WTC11 (cell line): ENCODE data around the gene CMKLR1. TPM values are rescaled to one million over a fixed set of nuclear protein-coding genes. Genes with fewer than 3 reads are reported as not detected.

ENCODE experiments used
- ATAC-seq: fragments of 200-7000 bp; cut with Tn5 transposase; 2 replicates; pipeline ENCODE4 v1.10.0; 2021; ENCODE audit warnings: mild to moderate bottlenecking, moderate library complexity
- CTCF ChIA-PET: fragments of 300-600 bp; sonication (Branson Sonifier 250); formaldehyde crosslinking; loops from one replicate; lab custom pipeline; 2021; ENCODE audit warnings: antibody characterized with exemption; lab: Charles Lee
- POLR2A ChIA-PET: fragments of 350-600 bp; sonication (Branson Sonifier 250); formaldehyde crosslinking; loops from one replicate; lab custom pipeline; 2021; ENCODE audit warnings: antibody characterized with exemption; lab: Charles Lee
- DNase-seq: peaks from one replicate; pipeline ENCODE4 v3.0.0; 2021; ENCODE audit warnings: low spot score
- H3K27ac Mint-ChIP-seq: 2 replicates; pipeline ENCODE4 v1.8.0; 2021; ENCODE audit warnings: mixed read lengths
- H3K27me3 Mint-ChIP-seq: 2 replicates; pipeline ENCODE4 v1.8.0; 2021; ENCODE audit warnings: low read depth, mild to moderate bottlenecking, moderate library complexity, mixed read lengths
- H3K36me3 Mint-ChIP-seq: 2 replicates; pipeline ENCODE4 v1.8.0; 2021; ENCODE audit warnings: mixed read lengths
- H3K4me1 Mint-ChIP-seq: 2 replicates; pipeline ENCODE4 v1.8.0; 2022; ENCODE audit warnings: mixed read lengths
- H3K4me3 Mint-ChIP-seq: 2 replicates; pipeline ENCODE4 v1.8.0; 2021; ENCODE audit warnings: mild to moderate bottlenecking, moderate library complexity, mixed read lengths
- H3K9me3 Mint-ChIP-seq: 2 replicates; pipeline ENCODE4 v1.8.0; 2021; ENCODE audit warnings: mixed read lengths
- ELF4 ChIP-seq: sonication (generic); formaldehyde crosslinking; IDR thresholded peaks from 2 replicates; pipeline ENCODE4 v1.8.1; 2022; ENCODE audit warnings: low read depth, mild to moderate bottlenecking, moderate library complexity, missing genetic modification reagents
- EMX1 ChIP-seq: fragments of 250-450 bp; sonication (Bioruptor Pico); IDR thresholded peaks from 2 replicates; pipeline ENCODE4 v1.8.0; 2021; ENCODE audit warnings: mild to moderate bottlenecking
- ESRRA ChIP-seq: sonication (generic); formaldehyde crosslinking; IDR thresholded peaks from 2 replicates; pipeline ENCODE4 v1.8.1; 2022; ENCODE audit warnings: mild to moderate bottlenecking, missing genetic modification reagents, borderline replicate concordance
- HMGXB4 ChIP-seq: sonication (generic); formaldehyde crosslinking; IDR thresholded peaks from 2 replicates; pipeline ENCODE4 v1.8.1; 2023; ENCODE audit warnings: mild to moderate bottlenecking, moderate library complexity, missing genetic modification reagents
- JAZF1 ChIP-seq: fragments of 250-450 bp; sonication (Bioruptor Pico); IDR thresholded peaks from 2 replicates; pipeline ENCODE4 v1.9.0; 2021; ENCODE audit warnings: moderate library complexity, mild to moderate bottlenecking, inconsistent platforms
- JUN ChIP-seq: sonication (generic); formaldehyde crosslinking; IDR thresholded peaks from 2 replicates; pipeline ENCODE4 v1.8.0; 2023; ENCODE audit warnings: mild to moderate bottlenecking, missing genetic modification reagents
- KAT7 ChIP-seq: sonication (generic); formaldehyde crosslinking; IDR thresholded peaks from 2 replicates; pipeline ENCODE4 v1.8.1; 2023; ENCODE audit warnings: missing genetic modification reagents, mild to moderate bottlenecking, borderline replicate concordance
- MYBL2 ChIP-seq: sonication (generic); formaldehyde crosslinking; IDR thresholded peaks from 2 replicates; pipeline ENCODE4 v1.8.1; 2023; ENCODE audit warnings: mild to moderate bottlenecking, moderate library complexity, missing genetic modification reagents
- NR2C2 ChIP-seq: sonication (generic); formaldehyde crosslinking; IDR thresholded peaks from 2 replicates; pipeline ENCODE4 v1.8.0; 2022; ENCODE audit warnings: mild to moderate bottlenecking, missing genetic modification reagents
- RORB ChIP-seq: fragments of 250-450 bp; sonication (Bioruptor Pico); IDR thresholded peaks from 2 replicates; pipeline ENCODE4 v1.9.0; 2021; ENCODE audit warnings: mild to moderate bottlenecking
- TEAD4 ChIP-seq: sonication (generic); formaldehyde crosslinking; IDR thresholded peaks from 2 replicates; pipeline ENCODE4 v1.8.0; 2022; ENCODE audit warnings: mild to moderate bottlenecking, missing genetic modification reagents
- ZNF138 ChIP-seq: sonication (generic); formaldehyde crosslinking; conservative IDR thresholded peaks from 2 replicates; pipeline ENCODE4 v1.8.1; 2022; ENCODE audit warnings: mild to moderate bottlenecking, moderate library complexity, missing genetic modification reagents
- total RNA-seq: library from RNA; stranded (reverse); gene quantifications from 3 replicates; pipeline ENCODE4 v1.2.3, GENCODE V29; 2021
- TF ChIP-seq, protein P1 (sequence below): sonication (generic); formaldehyde crosslinking; IDR thresholded peaks from 2 replicates; pipeline ENCODE4 v1.8.1; 2022; ENCODE audit warnings: mild to moderate bottlenecking, missing genetic modification reagents, moderate library complexity, borderline replicate concordance
- TF ChIP-seq, protein P2 (sequence below): fragments of 200-600 bp; IDR thresholded peaks from 2 replicates; pipeline ENCODE4 v1.8.0; 2022; ENCODE audit warnings: antibody characterized with exemption
- TF ChIP-seq, protein P3 (sequence below): sonication (generic); formaldehyde crosslinking; conservative IDR thresholded peaks from 2 replicates; pipeline ENCODE4 v1.8.1; 2023; ENCODE audit warnings: mild to moderate bottlenecking, low read depth, missing genetic modification reagents, moderate library complexity
- TF ChIP-seq, protein P4 (sequence below): sonication (generic); formaldehyde crosslinking; IDR thresholded peaks from 2 replicates; pipeline ENCODE4 v1.8.0; 2023; ENCODE audit warnings: missing genetic modification reagents, mild to moderate bottlenecking, borderline replicate concordance

The CMKLR1 gene
- total RNA-seq, 1 experiment from 2014 or later: 1.6 TPM

GRCh38 chr12:108297424-108297823, 41.7 kb downstream of the CMKLR1 start (continued):
- TF ChIP-seq HMGXB4 (CRISPR knock-in tag) (no peak), RORB (CRISPR knock-in tag) (no peak), ZNF138 (CRISPR knock-in tag) (no peak), EMX1 (no peak)
- TF ChIP-seq, protein P1, sequence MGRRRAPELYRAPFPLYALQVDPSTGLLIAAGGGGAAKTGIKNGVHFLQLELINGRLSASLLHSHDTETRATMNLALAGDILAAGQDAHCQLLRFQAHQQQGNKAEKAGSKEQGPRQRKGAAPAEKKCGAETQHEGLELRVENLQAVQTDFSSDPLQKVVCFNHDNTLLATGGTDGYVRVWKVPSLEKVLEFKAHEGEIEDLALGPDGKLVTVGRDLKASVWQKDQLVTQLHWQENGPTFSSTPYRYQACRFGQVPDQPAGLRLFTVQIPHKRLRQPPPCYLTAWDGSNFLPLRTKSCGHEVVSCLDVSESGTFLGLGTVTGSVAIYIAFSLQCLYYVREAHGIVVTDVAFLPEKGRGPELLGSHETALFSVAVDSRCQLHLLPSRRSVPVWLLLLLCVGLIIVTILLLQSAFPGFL (CRISPR knock-in tag): no peak

DNA sequence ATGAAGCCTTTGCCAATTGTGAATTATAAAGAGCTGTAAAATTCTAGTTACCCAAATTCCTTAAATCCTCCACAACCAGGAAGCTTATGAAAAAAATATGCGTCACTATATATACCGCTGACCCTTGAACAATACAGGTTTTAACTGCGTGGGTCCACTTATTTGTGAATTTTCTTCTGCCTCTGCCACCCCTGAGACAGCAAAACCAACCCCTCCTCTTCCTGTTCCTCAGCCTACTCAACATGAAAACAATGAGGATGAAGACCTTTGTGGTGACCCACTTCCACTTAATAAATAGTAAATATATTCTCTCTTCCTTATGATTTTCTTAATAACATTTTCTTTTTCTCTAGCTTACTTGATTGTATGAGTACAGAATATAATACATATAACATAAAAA, 42.2 kb downstream of the CMKLR1 start:
- ChIA-PET POLR2A (no interaction called here), CTCF (interaction anchor here (1.1 kb wide), 1 partner anchor 61 kb away, joined by 3 read pairs; no protein-coding TSS in a partner anchor)
- no peaks in the 10 kb centered on the region for H3K27me3 Mint-ChIP-seq
- H3K27ac Mint-ChIP-seq: no peak overlapping the region
- no peak overlapping the region for H3K4me3 Mint-ChIP-seq
- H3K4me1 Mint-ChIP-seq: peaks cover 5% of the 10 kb centered on the region; the same call in 1 of the 2 replicates
- ATAC-seq: no peak
- peaks cover 11% of the 10 kb centered on the region for H3K9me3 Mint-ChIP-seq
- no peak for TF ChIP-seq TEAD4 (CRISPR knock-in tag)
- DNase-seq: no peak
- peaks cover 8% of the 10 kb centered on the region for H3K36me3 Mint-ChIP-seq

GRCh38 chr12:108295641-108296040, 43.5 kb downstream of the CMKLR1 start:
- DNase-seq: no peak
- Mint-ChIP-seq H3K4me3 (no peak overlapping the region), H3K27me3 (no peaks in the 10 kb centered on the region), H3K27ac (no peak overlapping the region), H3K4me1 (0 out of 2 replicates have a peak, but pooled peaks cover 3% of the 10 kb centered on the region), H3K36me3 (peaks cover 10% of the 10 kb centered on the region), H3K9me3 (peaks cover 11% of the 10 kb centered on the region)
- no peak for ATAC-seq
- TF ChIP-seq, protein P2, sequence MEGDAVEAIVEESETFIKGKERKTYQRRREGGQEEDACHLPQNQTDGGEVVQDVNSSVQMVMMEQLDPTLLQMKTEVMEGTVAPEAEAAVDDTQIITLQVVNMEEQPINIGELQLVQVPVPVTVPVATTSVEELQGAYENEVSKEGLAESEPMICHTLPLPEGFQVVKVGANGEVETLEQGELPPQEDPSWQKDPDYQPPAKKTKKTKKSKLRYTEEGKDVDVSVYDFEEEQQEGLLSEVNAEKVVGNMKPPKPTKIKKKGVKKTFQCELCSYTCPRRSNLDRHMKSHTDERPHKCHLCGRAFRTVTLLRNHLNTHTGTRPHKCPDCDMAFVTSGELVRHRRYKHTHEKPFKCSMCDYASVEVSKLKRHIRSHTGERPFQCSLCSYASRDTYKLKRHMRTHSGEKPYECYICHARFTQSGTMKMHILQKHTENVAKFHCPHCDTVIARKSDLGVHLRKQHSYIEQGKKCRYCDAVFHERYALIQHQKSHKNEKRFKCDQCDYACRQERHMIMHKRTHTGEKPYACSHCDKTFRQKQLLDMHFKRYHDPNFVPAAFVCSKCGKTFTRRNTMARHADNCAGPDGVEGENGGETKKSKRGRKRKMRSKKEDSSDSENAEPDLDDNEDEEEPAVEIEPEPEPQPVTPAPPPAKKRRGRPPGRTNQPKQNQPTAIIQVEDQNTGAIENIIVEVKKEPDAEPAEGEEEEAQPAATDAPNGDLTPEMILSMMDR: no peak
- TF ChIP-seq JAZF1 (CRISPR knock-in tag): no peak
- no peak for TF ChIP-seq ELF4 (CRISPR knock-in tag)
- no peak for TF ChIP-seq JUN (CRISPR knock-in tag)
- ChIA-PET CTCF (interaction anchor here (0.6 to 1.0 kb wide), 2 partner anchors 10 to 65 kb away, joined by 3 read pairs; no protein-coding TSS in a partner anchor), POLR2A (no interaction called here)

GRCh38 chr12:108289350-108290161, 49.6 kb downstream of the CMKLR1 start:
- DNase-seq: no peak
- no peak for TF ChIP-seq MYBL2 (CRISPR knock-in tag)
- TF ChIP-seq, protein P3, sequence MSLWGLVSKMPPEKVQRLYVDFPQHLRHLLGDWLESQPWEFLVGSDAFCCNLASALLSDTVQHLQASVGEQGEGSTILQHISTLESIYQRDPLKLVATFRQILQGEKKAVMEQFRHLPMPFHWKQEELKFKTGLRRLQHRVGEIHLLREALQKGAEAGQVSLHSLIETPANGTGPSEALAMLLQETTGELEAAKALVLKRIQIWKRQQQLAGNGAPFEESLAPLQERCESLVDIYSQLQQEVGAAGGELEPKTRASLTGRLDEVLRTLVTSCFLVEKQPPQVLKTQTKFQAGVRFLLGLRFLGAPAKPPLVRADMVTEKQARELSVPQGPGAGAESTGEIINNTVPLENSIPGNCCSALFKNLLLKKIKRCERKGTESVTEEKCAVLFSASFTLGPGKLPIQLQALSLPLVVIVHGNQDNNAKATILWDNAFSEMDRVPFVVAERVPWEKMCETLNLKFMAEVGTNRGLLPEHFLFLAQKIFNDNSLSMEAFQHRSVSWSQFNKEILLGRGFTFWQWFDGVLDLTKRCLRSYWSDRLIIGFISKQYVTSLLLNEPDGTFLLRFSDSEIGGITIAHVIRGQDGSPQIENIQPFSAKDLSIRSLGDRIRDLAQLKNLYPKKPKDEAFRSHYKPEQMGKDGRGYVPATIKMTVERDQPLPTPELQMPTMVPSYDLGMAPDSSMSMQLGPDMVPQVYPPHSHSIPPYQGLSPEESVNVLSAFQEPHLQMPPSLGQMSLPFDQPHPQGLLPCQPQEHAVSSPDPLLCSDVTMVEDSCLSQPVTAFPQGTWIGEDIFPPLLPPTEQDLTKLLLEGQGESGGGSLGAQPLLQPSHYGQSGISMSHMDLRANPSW (CRISPR knock-in tag): no peak
- TF ChIP-seq ESRRA (CRISPR knock-in tag): no peak
- no peak for TF ChIP-seq KAT7 (CRISPR knock-in tag)
- no peak for TF ChIP-seq NR2C2 (CRISPR knock-in tag)
- TF ChIP-seq, protein P4, sequence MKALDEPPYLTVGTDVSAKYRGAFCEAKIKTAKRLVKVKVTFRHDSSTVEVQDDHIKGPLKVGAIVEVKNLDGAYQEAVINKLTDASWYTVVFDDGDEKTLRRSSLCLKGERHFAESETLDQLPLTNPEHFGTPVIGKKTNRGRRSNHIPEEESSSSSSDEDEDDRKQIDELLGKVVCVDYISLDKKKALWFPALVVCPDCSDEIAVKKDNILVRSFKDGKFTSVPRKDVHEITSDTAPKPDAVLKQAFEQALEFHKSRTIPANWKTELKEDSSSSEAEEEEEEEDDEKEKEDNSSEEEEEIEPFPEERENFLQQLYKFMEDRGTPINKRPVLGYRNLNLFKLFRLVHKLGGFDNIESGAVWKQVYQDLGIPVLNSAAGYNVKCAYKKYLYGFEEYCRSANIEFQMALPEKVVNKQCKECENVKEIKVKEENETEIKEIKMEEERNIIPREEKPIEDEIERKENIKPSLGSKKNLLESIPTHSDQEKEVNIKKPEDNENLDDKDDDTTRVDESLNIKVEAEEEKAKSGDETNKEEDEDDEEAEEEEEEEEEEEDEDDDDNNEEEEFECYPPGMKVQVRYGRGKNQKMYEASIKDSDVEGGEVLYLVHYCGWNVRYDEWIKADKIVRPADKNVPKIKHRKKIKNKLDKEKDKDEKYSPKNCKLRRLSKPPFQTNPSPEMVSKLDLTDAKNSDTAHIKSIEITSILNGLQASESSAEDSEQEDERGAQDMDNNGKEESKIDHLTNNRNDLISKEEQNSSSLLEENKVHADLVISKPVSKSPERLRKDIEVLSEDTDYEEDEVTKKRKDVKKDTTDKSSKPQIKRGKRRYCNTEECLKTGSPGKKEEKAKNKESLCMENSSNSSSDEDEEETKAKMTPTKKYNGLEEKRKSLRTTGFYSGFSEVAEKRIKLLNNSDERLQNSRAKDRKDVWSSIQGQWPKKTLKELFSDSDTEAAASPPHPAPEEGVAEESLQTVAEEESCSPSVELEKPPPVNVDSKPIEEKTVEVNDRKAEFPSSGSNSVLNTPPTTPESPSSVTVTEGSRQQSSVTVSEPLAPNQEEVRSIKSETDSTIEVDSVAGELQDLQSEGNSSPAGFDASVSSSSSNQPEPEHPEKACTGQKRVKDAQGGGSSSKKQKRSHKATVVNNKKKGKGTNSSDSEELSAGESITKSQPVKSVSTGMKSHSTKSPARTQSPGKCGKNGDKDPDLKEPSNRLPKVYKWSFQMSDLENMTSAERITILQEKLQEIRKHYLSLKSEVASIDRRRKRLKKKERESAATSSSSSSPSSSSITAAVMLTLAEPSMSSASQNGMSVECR (CRISPR knock-in tag): no peak
- no peaks in the 10 kb centered on the region for H3K27me3 Mint-ChIP-seq
- peaks cover 10% of the 10 kb centered on the region for H3K36me3 Mint-ChIP-seq
- peaks cover 20% of the 10 kb centered on the region for H3K4me1 Mint-ChIP-seq
- H3K27ac Mint-ChIP-seq: no peak overlapping the region
- ATAC-seq: no peak
- H3K9me3 Mint-ChIP-seq: peaks cover 11% of the 10 kb centered on the region
- POLR2A ChIA-PET: no interaction called here
- H3K4me3 Mint-ChIP-seq: no peak overlapping the region
- CTCF ChIA-PET: interaction anchor here (1.0 kb wide), 1 partner anchor 58 kb away, joined by 3 read pairs; no protein-coding TSS in a partner anchor
